AG10803 (cell line): ENCODE measurements around the gene RPL22L1.
A peak's percentile ranks its signal among the peaks of the same experiment; 100 is the strongest.

Experiments
- DNase-seq: peaks from one replicate; pipeline ENCODE4 v3.0.0; 2010; ENCODE audit warnings: low read depth
- H3K4me3 ChIP-seq: 2 replicates; pipeline ENCODE4 v1.5.1; 2011; ENCODE audit warnings: mild to moderate bottlenecking, low read length, control low read depth
- TF ChIP-seq, protein P1 (sequence below): conservative IDR thresholded peaks from 2 replicates; pipeline ENCODE4 v1.5.1; 2011; ENCODE audit warnings: mild to moderate bottlenecking, low read length, control low read depth, inconsistent platforms

Gene RPL22L1

DNA sequence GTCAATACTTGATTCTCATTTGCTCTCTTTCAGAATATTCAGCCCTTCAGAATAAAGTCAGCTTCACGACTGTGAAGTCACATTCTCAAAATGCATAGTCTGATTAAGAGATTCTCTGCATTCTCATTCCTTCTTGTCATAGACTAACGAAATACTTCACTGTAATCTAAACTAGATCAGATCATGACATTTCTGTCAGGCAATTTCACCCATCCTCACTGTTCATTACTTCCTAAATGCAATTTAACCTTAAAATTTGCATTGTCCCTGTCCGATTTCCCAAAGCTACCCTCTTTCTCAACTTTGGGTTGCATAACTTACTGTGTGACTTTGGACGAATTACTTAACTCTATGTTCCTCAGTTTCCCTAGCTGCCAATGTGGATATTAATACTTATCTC, 6.2 kb downstream of the RPL22L1 start:
- TF ChIP-seq, protein P1, sequence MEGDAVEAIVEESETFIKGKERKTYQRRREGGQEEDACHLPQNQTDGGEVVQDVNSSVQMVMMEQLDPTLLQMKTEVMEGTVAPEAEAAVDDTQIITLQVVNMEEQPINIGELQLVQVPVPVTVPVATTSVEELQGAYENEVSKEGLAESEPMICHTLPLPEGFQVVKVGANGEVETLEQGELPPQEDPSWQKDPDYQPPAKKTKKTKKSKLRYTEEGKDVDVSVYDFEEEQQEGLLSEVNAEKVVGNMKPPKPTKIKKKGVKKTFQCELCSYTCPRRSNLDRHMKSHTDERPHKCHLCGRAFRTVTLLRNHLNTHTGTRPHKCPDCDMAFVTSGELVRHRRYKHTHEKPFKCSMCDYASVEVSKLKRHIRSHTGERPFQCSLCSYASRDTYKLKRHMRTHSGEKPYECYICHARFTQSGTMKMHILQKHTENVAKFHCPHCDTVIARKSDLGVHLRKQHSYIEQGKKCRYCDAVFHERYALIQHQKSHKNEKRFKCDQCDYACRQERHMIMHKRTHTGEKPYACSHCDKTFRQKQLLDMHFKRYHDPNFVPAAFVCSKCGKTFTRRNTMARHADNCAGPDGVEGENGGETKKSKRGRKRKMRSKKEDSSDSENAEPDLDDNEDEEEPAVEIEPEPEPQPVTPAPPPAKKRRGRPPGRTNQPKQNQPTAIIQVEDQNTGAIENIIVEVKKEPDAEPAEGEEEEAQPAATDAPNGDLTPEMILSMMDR: no peak
- no peak for DNase-seq
- H3K4me3 ChIP-seq: no peak overlapping the region

DNA sequence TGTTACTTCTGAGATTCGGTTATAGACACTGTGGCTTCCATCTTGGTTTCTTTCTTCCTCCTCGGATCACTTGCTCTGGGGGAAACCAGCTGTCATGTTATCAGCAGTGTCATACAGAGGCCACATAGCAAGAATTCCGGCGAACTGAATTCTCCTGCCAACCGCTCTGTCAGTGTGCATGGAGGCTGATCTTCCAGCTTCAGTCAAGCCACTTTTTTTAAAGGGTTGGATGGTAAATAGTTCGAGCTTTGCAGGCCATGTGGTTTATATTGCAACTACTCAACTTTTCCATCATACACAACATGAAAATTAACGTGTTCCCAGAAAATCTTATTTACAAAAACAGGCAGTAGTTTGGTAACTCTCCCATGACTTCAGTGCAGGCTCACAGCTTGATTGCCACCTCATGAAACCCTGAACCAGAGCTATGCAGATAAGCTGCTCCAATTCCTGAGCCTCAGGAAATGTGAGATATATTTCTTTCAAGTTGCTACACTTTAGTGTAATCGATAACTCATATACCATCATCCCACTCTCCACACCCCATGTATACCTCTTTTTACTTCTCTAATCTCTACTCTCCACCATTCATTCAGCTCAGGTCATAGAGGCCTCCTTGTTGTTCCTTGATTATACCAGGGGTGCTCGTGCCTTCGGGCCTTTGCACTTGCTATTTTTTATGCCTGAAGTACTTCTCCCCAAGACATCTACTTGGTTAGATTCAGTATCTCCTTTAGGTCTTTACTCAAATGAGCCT, 7.2 kb downstream of the RPL22L1 start:
- no peak overlapping the region for H3K4me3 ChIP-seq
- TF ChIP-seq, protein P1: no peak
- peak; percentile 68 for DNase-seq

DNA sequence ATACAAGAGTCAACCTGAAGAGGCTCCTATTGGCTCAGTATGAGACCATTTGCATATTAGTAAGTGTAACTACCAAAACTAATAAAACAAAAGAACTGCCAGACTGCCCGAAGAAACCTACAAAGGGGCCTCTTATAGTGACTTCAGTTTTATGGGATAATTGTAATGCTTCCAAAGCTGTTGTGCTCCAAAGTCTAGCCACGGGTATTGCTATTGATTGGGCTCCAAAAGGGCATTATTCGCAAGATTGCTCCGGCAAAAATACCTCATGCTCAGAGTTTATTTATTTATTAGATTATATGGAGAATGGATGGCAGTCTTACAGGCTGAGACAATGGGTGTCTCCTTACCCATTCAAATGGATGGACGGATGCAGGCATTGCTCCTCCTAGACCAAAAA, 11.4 kb downstream of the RPL22L1 start:
- TF ChIP-seq, protein P1: no peak
- DNase-seq: no peak
- H3K4me3 ChIP-seq: no peak overlapping the region

DNA sequence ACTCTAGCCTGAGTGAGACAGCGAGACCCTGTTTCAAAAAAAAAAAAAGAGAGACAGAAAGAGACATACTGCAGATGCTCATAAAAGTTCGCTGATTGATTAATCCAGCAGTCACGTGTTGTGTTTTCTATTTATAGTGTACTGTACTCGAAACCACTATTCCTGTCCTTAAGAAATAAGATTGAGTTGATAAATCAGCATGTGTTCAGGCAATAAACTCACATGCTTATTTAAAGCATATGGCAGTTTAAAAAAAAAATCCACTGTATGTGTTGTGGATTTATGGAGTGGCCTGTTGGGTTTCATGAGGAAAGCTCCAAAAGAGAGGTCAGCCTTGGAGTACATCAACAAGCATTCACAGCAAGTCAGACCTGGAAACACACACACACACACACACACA, 17.7 kb downstream of the RPL22L1 start:
- no peak for DNase-seq
- TF ChIP-seq, protein P1: no peak
- no peak overlapping the region for H3K4me3 ChIP-seq

DNA sequence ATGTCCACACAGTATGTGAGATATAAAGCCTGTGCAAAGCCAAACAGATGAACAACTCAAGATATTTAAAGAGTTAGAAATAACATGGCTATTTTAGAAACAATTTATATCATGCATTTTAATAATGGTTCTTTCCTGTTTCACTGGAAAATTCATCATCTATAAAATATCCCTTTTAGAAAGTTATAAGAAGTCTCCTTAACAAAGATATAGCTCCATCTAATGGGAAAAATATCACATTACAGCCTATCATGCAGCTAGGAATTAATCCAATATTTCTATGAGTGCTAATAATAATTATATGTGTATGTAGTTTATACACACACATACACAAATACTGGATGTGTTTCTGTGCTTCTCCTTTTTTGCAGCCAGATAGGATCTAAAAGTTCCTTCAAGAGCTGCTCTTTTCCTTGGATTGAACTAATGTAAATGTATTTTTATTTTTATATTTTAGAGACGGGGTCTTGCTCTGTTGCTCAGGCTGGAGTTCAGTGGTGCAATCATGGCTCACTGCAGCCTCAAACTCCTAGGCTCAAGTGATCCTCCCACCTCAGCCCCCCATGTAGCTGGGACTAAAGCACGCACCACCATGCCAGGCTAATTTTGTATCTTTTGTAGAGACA, 21.6 kb downstream of the RPL22L1 start:
- TF ChIP-seq, protein P1: peak; percentile 68
- no peak overlapping the region for H3K4me3 ChIP-seq
- DNase-seq: peak; percentile 40

DNA sequence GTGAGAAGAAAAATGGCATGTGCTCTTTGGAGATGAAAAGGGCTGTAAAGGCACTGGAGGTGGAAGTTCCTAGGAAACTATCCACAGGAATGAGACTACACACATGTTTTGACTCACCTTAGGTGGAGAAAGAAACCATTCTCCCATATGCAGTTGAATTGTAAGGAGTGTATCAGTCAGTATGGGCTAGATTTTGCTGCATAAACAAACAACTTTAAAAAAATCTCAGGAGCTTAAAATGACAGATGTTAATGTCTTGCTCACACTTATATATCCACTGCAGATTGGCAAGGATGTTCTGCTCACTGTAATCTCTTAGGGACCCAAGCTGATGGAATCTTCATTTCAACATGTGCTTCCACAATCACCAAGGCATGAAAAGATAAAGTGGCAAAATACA, 25.6 kb downstream of the RPL22L1 start:
- DNase-seq: no peak
- TF ChIP-seq, protein P1: no peak
- no peak overlapping the region for H3K4me3 ChIP-seq

DNA sequence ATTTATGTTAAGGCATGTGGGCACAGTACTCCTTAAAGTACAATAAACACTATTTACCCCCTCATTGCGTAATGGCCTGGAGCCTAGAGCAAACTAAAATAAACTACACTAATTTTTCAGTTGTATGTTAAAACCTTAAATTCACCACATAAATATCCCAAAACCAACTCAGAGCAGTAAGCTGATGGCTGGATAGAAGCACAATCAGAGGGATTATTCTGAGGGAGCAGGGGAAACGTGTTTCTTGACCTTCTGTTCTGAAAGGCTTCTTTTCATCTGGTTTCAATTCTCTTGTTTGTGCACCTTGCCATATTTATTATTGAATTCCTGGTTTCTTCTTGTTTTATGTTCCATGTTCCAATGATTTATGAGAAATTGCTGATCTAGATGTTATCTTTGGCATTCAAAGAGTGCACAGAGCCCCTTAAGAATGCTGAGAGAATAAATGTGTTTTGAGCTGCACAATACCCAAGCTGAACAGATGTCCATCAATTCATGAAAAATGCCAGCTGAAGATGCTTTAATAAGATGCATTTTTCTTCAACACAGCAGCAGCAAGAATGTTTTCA, 29.6 kb downstream of the RPL22L1 start:
- TF ChIP-seq, protein P1: no peak
- DNase-seq: peak; percentile 39
- H3K4me3 ChIP-seq: no peak overlapping the region
